Sigmoid colon (tissue), 7 donors: Measurements from ENCODE around the gene TRAFD1. TPM values are rescaled to one million over a fixed set of nuclear protein-coding genes. Genes with fewer than 3 reads are reported as not detected.

Source experiments
- DNase-seq: peaks from one replicate; pipeline ENCODE4 v3.0.0-alpha.2; 2019
- H3K27ac ChIP-seq, 4 donors: fragments of 200-600 bp; sonication (generic); one replicate each; pipeline ENCODE4 v1.5.1; 2016 to 2019; ENCODE audit warnings: mild to moderate bottlenecking in 1 of 4
- H3K27me3 ChIP-seq, 3 donors: fragments of 200-600 bp; sonication (generic); one replicate each; pipeline ENCODE4 v1.5.1; 2019; ENCODE audit warnings: mild to moderate bottlenecking in 1 of 3
- H3K36me3 ChIP-seq, 4 donors: fragments of 200-600 bp; sonication (generic); one replicate each; pipeline ENCODE4 v1.5.1; 2016 to 2019
- H3K4me1 ChIP-seq, 4 donors: fragments of 200-600 bp; sonication (generic); one replicate each; pipeline ENCODE4 v1.5.1; 2017 to 2019
- H3K4me3 ChIP-seq, 4 donors: fragments of 200-600 bp; sonication (generic); one replicate each; pipeline ENCODE4 v1.5.1; 2017 to 2019; ENCODE audit warnings: mild to moderate bottlenecking in 2 of 4, moderate library complexity in 1 of 4
- H3K9me3 ChIP-seq, 4 donors: fragments of 200-600 bp in 3 of 4; sonication (generic) in 3 of 4; one replicate each; pipeline versions ENCODE4 v1.5.1 to v1.6.1; 2013 to 2019
- EP300 ChIP-seq, 4 donors: sonication (generic); formaldehyde crosslinking; IDR thresholded peaks; one replicate each; pipeline ENCODE4 v1.6.1; 2017; ENCODE audit warnings: antibody characterized with exemption in 4 of 4
- POLR2A ChIP-seq, 2 donors: fragments of 450-650 bp; IDR thresholded peaks; one replicate each; pipeline ENCODE4 v1.6.1; 2016; ENCODE audit warnings: antibody characterized with exemption in 2 of 2, mild to moderate bottlenecking in 2 of 2, moderate library complexity in 2 of 2
- POLR2AphosphoS5 ChIP-seq, 4 donors: sonication (generic); formaldehyde crosslinking; IDR thresholded peaks; one replicate each; pipeline ENCODE4 v1.6.1; 2017; ENCODE audit warnings: antibody characterized with exemption in 4 of 4
- WGBS, 2 donors: extraction: QIAGEN DNeasy Blood & Tissue Kit; methylation state at CpG; one replicate each; pipeline ENCODE4 v1.1.7; 2013; 5-methylcytosine and 5-hydroxymethylcytosine counted together
- intact Hi-C: fragments of 100-400 bp; cut with DNase I; formaldehyde crosslinking; loops from one replicate; pipeline ENCODE4 v1.15.1; 2023
- polyA plus RNA-seq, 3 donors: library from polyadenylated mRNA; stranded (reverse); fragments of 200-250 nt; gene quantifications; one replicate each; pipeline ENCODE4 v1.2.3, GENCODE V29; 2013
- total RNA-seq, 4 donors: library from RNA; depleted of rRNA; stranded (reverse); fragments of >200 nt; gene quantifications; one replicate each; pipeline ENCODE4 v1.1.0, GENCODE V29; 2016
- TF ChIP-seq, protein P1 (sequence below), 4 experiments: fragments of 450-650 bp in 3 of 4; fragments of 200-600 bp in 1 of 4; IDR thresholded peaks; one replicate each; pipeline ENCODE4 v1.5.1; 2016 to 2019; ENCODE audit warnings: antibody characterized with exemption in 4 of 4, mild to moderate bottlenecking in 3 of 4, moderate library complexity in 2 of 4
- donor health status: healthy with polysubstance abuse.
- donor health status: Bipolar disorder and iron deficiency.
- donor health status: healthy.

TRAFD1 gene
- total and polyA plus RNA-seq, 7 donors: 17.4 to 90.8 (median 42.1) TPM

DNA sequence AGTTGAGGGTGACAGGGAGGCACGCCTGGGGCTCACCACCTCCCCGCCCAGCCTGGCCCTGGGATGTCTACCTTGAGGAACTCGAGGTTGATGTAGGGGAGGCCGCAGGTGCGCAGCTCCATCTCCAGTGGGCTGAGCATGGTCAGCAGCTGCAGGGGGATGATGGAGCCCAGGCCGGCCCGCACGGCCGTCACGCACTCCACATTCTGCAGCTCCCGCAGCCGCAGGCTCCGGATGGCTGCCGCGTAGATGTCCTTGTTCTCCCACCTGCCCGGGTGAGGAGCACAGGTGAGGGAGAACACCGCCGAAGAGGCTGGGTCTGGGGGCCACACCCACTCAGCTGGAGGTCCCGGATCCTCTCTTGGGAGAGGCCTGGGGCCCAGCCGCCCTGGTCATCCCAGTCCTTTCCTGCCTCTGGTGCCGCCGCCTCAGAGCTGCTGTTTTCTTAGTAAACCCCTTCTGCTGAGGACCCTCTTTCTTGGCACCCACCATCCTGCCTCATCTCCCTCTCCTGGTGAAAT lies 38.2 kb downstream of the TRAFD1 start:
- intact Hi-C loops: loop anchor here (10.0 kb wide), 1 partner anchor 219 kb away; no protein-coding TSS in a partner anchor
- WGBS, 2 donors: 96 to 97% methylated on average over 22 of the region's 22 CpGs
- H3K4me3 ChIP-seq: no peak overlapping the region
- no peaks in the 10 kb centered on the region for H3K27me3 ChIP-seq
- TF ChIP-seq POLR2A (IDR thresholded peaks at IDR 0.05) (no peak), EP300 (IDR thresholded peaks at IDR 0.05) (no peak), POLR2AphosphoS5 (IDR thresholded peaks at IDR 0.05) (no peak)
- TF ChIP-seq, protein P1, sequence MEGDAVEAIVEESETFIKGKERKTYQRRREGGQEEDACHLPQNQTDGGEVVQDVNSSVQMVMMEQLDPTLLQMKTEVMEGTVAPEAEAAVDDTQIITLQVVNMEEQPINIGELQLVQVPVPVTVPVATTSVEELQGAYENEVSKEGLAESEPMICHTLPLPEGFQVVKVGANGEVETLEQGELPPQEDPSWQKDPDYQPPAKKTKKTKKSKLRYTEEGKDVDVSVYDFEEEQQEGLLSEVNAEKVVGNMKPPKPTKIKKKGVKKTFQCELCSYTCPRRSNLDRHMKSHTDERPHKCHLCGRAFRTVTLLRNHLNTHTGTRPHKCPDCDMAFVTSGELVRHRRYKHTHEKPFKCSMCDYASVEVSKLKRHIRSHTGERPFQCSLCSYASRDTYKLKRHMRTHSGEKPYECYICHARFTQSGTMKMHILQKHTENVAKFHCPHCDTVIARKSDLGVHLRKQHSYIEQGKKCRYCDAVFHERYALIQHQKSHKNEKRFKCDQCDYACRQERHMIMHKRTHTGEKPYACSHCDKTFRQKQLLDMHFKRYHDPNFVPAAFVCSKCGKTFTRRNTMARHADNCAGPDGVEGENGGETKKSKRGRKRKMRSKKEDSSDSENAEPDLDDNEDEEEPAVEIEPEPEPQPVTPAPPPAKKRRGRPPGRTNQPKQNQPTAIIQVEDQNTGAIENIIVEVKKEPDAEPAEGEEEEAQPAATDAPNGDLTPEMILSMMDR (IDR thresholded peaks at IDR 0.05): no peak
- peak; percentile 57 for DNase-seq
- peaks cover 23 to 79% (median 39%) of the 10 kb centered on the region in 4 donors for H3K36me3 ChIP-seq
- no peaks in the 10 kb centered on the region for H3K4me1 ChIP-seq
- no peaks in the 10 kb centered on the region for H3K9me3 ChIP-seq
- H3K27ac ChIP-seq: no peak overlapping the region

DNA sequence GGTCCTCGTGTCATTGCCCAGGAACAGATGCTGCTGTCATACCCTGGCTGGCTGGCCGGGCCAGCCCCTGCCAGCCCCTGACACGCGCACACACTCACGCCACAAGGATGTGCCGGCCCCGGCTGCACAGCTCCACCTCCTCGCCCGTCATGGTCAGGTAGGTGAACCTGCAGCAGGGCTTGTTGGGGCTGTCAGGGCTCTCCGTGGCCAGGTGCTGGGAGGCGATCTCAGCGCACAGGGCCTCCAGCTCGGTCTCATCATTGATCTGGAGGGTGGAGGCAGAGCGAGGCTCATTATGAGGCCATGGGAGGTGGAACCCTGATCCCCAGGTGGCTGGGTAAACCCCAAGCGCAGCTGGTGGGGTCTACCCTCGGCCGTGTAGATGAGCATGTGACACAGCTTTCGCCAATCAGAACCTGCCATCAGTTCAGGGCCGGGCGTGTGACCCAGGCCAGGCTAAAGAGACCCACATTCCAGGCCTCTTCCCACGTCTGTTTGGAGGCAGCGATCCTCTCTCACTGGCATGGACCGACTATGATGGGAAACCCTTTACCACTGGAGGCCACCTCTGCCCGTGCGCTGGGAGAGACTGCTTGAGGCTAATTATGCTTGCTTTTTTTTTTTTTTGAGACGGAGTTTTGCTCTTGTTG lies 38.8 kb downstream of the TRAFD1 start:
- intact Hi-C loops: loop anchor here (10.0 kb wide), 1 partner anchor 219 kb away; no protein-coding TSS in a partner anchor

DNA sequence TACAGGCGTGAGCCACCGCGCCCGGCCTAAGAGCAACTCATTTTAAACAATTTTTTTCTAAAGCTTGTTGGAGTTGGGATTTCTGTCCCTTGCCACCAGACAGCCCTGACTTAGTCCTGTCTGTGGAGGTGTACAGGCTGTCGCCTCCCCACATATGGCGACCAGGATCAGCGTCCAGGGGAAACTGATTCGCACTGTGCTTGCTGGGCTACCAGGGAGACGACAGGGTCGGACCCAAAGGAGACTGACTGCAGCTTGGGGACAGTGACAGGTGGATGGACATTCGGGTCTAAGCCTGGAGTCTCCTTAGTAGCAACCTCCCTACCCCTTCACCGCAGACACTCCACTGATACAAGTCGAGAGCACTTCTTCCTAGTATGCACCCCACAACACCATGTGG lies 40.3 kb downstream of the TRAFD1 start:
- Histone ChIP-seq H3K27me3 (no peaks in the 10 kb centered on the region), H3K9me3 (no peaks in the 10 kb centered on the region), H3K4me3 (no peak overlapping the region), H3K27ac (no peak overlapping the region), H3K4me1 (no peaks in the 10 kb centered on the region), H3K36me3 (peaks cover 2 to 78% (median 30%) of the 10 kb centered on the region in 4 donors)
- DNase-seq: no peak
- 97% methylated on average over 13 of the region's 13 CpGs for WGBS, 2 donors
- no peak for TF ChIP-seq POLR2A (IDR thresholded peaks at IDR 0.05)
- TF ChIP-seq, protein P1 (IDR thresholded peaks at IDR 0.05): no peak
- intact Hi-C loops: loop anchor here (10.0 kb wide), 1 partner anchor 221 kb away; no protein-coding TSS in a partner anchor

More for the DNA sequence above, 38.8 kb downstream of the TRAFD1 start:
- Histone ChIP-seq H3K4me1 (no peaks in the 10 kb centered on the region), H3K4me3 (no peak overlapping the region), H3K27me3 (no peaks in the 10 kb centered on the region), H3K9me3 (no peaks in the 10 kb centered on the region), H3K27ac (no peak overlapping the region), H3K36me3 (peaks cover 17 to 79% (median 36%) of the 10 kb centered on the region in 4 donors)
- peak; percentile 42 for DNase-seq
- TF ChIP-seq EP300 (IDR thresholded peaks at IDR 0.05) (no peak), POLR2A (IDR thresholded peaks at IDR 0.05) (no peak), POLR2AphosphoS5 (IDR thresholded peaks at IDR 0.05) (no peak)
- TF ChIP-seq, protein P1 (IDR thresholded peaks at IDR 0.05): no peak
- 94 to 95% methylated on average over 26 of the region's 26 CpGs for WGBS, 2 donors

DNA sequence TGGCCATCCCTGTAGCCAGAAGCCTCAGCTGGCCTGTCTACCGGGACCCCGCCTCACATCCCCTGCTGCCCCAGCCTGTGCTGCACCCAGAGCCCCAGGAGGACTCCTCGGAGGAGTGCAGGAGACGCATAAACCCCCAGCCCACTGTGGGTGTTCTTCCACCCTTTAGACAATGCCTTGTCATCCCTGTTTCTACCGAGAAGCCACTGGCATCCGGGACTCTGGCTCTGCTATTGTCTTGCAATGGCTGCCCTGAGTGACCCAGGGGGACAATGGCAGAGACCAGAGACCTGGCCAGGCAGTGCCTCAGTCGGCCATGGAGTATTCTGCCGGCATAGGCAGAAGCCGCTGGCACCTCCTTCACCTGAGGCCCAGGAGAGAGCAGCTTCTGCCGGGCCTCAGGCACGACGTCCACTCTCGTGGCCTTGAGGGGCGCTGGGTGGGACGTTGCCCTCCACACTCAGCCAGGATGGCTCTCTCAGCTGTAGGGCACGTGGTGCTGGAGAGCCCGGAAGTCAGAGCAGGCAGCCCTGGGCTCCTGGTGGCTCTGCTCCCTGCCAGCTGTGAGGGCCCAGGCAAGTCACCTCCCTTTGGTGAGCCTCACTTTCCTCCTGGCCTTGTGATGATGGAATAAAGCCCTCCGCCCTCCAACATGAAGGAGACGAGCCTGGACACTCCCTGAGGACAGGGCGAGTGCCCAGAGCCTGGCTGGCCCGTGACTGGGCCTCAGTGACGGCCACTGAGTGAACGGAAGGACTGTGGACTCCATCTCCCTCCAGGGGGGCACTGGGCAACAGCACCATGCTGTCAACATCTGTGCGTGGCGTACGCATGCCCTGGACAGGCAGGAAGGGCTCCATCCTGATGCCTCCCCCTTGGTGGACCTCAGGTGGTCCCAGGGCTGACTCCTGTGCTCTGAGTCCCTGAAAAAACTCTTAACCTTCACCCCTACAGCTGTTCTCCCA lies 41.0 kb downstream of the TRAFD1 start:
- H3K27ac ChIP-seq: no peak overlapping the region
- DNase-seq: peak; percentile 57
- H3K27me3 ChIP-seq: no peaks in the 10 kb centered on the region
- TF ChIP-seq EP300 (IDR thresholded peaks at IDR 0.05) (no peak), POLR2A (IDR thresholded peaks at IDR 0.05) (no peak), POLR2AphosphoS5 (IDR thresholded peaks at IDR 0.05) (no peak)
- TF ChIP-seq, protein P1 (IDR thresholded peaks at IDR 0.05): no peak
- H3K4me3 ChIP-seq: no peak overlapping the region
- 95 to 97% methylated on average over 26 of the region's 26 CpGs for WGBS, 2 donors
- intact Hi-C loops: loop anchor here (10.0 kb wide), 1 partner anchor 222 kb away; no protein-coding TSS in a partner anchor
- no peaks in the 10 kb centered on the region for H3K4me1 ChIP-seq
- peaks cover 7 to 78% (median 32%) of the 10 kb centered on the region in 4 donors for H3K36me3 ChIP-seq
- no peaks in the 10 kb centered on the region for H3K9me3 ChIP-seq
